GM18499 (cell line): ENCODE data around the gene PDE1C.

ENCODE experiments used
- ATAC-seq: cut with Tn5 transposase; IDR thresholded peaks from one replicate; pipeline ENCODE4 v1.9.1; 2021; ENCODE audit warnings: moderate number of reproducible peaks; ENCODE audit not compliant: insufficient read depth, unreplicated experiment

Gene PDE1C

DNA sequence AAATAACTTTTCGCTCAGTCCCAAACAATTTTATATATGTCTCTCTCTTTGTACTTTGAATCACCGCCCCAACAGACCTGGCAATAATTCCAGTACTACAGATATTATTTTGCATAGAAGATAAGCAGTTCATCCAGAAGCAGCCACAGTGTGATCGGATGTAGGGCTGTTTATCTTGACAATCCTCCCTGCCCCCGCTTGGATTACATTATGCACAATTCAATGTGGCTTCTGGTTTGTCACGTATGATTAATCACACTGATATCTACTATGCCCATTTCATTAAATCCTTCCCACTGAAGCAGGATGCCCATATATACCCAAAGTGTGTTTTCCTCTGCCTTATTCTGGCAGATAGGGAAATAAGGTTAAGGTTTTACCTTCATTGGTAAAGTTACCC is 115.2 kb downstream of the PDE1C start:
- no peak for ATAC-seq

DNA sequence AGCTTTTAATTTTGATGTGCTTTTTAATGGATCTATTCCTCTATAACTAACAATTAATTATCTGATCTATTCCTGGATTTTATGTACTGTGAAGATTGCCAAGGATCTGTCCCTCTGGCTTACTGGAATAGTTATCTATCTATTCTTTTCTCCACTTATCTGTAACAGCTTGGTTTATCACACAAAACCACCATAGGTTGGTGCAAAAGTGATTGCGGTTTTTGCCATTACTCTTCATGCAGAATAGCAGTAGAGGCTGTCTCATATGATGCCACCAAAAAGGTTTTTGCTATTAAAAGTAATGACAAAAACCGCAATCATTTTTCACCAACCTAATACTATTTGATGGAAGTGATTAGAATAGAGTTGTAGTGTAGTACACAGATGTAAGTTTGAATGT is 115.7 kb downstream of the PDE1C start:
- ATAC-seq, result no peak

DNA sequence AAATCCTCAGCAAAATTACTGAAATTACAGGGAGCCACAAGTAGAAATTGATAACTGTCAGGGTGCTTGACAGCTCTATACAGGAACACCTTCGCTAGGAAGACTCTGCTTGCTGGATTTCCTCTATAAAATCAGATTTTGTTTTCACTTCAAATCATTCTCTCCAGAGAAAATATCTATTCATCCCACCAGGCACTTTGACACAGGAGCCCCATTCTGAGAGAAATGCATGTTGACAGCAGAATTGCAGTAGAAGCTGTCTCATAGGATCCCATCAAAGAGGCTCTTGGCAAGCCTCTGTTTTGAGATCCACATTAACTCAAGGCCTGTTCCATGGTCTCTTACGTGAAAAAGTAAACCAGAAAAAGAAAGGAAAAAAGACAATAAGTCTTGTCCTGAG is 116.8 kb downstream of the PDE1C start:
- ATAC-seq, result no peak

DNA sequence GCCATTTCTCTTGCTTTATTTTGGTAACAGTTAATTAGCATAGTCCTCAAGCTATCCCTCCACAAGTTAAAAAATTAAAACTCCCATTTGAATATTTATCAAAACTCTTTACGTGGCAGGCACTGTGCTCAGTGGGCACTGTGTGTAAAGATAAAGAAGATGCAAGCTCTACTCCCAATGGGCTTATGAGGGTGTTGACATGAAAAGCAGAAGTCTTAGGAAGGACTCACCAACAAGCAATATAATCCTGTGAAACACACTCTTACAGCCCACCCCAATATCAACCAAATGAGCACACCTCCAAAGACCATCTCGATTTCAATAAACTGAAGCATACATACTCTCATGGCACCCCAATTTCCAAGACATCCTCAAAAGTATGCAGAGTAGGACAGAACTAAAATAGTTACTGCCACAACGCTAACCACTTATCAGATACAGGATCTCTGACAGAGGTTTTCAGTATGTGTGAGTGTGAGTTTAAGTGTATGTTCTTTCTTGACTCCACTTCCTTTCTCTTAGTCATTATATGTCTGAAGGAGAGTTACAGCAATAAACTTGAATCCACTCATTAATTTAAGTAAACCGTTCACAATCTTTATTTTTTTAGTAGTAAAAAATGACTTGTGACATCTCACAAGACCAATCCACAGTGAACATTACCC is 120.0 kb downstream of the PDE1C start:
- ATAC-seq, result no peak

DNA sequence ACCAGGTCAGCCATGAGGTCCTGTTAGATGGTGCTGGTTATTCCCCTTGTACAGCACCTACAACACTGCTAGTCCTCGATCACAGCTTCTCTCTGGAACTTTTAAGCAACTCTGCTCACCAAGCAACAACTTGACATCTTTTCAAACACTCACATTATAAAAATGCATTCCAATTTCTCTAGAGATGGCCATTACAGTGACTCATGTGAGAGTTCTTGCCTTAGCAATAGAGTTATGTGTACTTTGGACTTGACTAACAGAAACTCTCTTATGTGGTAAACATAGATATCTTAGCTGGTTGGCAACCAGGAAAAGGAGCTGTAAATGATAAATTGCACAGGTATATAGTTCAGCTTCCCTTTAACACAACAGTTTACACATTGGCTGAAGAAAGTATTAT is 122.2 kb downstream of the PDE1C start:
- ATAC-seq, result no peak

DNA sequence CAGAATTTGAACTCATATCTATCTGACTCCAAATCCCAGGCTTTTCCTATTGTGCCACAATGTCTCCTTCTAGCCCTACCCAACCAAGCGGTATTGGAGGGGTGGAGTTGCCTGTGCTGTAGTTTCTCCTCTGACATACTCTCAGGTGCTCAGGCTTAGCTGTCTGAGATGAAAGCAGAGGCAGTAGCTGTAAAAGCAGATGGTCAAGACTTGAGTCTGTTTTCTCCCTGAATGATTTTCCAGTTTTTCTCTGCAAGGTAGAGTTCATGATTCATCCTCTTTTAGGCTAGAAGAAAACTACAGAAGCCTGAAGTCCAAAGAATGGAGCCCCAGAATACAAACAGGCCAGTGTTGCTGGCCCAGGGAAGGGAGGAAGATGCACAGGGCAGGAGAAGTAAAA is 130.0 kb downstream of the PDE1C start:
- no peak for ATAC-seq

DNA sequence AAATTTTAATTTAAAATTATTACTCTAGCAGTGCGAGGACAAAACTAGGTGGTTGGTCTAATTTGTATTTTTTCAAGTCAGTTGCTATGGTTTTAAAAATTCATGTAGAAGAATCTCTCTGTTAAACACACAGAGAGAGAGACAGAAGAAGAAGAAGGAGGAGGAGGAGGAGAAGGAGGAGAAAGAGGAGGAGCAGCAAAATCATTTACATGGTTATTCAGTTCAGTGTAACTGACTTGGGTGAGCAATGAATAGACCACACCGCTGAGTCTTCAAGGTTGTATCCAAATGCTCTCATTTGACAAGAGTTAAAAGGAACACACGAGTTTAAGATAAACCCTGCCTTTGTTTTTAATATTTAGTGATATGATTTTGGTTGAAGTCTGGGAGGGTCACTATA is 131.1 kb downstream of the PDE1C start:
- ATAC-seq, result no peak

DNA sequence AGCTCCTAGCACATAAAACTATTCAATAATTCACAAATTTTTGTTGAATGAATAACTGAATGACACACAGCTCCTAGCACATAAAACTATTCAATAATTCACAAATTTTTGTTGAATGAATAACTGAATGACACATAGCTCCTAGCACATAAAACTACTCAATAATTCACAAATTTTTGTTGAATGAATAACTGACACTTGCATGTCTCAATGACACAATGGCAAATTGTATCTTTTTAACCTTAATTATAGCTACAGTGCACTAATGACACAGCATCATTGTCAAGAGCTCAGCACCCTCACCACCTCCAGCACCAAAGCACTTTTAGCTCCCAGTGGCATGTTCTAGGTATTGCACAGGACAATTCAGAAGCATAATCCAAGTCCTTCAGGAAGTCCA is 131.6 kb downstream of the PDE1C start:
- no peak for ATAC-seq

DNA sequence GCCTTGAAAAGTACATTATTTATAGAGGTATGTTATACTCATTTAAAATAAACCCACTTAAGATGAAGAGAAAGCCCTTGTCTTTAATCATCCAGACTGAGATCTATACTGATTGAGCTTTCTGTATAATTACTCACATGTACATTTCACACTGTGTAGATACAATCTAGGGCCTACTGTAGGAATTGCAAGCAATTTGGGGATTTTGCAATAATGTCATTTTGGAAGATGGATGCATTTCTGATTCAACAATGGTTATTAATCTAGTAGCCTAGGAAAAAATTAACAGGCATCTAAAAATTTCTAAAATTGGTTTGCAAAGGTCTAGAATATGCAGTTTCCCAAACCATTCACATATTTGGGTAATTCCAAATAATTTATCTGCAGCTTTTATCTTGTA is 132.2 kb downstream of the PDE1C start:
- ATAC-seq, result no peak

DNA sequence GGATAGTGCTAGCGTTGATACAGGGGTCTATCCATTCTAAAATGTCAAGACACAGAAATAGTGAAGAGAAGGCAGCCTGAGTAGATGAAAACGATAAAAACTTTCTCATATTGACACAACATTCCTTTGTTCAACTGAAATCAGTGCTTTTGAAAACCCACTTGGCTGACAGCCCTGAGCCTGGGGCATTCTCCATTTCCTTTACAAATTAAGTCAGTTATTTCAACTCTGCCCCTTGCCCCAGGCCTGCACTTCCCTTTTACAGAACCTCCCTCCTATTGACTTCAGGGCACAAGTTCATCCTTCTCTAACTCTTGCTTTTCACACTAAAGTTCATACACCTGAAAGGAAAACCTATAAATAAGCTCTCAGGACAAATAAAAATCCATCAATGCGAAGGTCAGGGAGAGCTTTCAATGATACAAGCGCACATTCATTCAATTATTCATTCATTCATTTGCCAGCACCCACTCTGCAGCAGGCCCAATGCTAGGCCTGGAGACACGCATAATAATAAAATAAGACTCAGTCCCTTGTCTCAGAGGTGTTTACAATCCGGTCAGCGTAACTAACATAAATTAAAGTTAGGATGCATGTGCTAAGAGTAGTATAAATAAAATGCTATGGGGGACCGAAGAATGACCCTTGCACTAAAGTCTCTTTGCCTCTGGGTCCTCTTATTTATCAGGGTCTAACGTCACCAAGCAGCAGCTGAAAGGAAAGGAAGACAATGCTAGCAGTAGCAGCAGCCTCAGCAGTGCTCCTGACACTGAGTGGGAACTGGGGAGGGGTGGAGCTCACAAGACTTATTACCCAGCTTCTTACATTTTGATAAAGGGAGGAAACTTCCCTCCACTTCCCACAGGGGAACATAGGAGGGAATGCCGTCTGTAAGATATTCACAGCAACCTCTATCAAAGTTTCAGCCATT is 134.8 kb downstream of the PDE1C start:
- ATAC-seq, result no peak

DNA sequence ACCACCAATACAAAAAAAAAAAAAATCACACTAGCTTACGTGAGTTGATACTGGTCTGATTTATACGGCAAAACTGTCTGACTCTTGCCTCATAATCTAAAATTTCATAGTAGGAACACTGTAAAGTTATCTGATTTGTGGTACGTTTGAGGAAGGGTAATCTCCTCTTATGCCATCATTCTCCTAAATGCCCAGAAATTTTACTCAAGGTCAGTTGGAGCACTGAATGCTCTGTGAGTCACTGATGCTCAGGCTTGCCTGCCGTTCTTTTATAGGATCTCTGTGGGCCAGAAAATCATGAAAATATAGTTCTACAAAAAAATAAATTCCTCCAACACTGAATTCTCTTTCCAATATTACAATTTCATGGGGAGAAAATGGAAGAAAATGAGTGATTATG is 135.7 kb downstream of the PDE1C start:
- no peak for ATAC-seq

DNA sequence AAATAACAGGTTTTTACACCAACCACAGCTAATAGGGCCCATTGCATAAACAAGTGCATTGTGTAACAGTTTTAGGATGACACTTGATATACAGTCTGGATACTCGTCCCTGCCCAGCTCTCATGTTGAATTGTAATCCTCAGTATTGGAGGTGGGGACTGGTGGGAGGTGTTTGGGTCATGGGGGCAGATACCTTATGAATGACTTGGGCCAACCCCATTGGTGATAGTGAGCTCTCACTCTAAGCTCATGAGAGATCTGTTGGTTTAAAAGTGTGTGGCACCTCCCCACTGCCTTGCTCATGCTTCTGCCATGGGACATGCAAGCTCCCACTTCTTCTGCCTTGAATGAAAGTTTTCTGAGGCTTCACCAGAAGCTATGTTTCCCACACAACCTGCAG is 136.7 kb downstream of the PDE1C start:
- ATAC-seq, result no peak

DNA sequence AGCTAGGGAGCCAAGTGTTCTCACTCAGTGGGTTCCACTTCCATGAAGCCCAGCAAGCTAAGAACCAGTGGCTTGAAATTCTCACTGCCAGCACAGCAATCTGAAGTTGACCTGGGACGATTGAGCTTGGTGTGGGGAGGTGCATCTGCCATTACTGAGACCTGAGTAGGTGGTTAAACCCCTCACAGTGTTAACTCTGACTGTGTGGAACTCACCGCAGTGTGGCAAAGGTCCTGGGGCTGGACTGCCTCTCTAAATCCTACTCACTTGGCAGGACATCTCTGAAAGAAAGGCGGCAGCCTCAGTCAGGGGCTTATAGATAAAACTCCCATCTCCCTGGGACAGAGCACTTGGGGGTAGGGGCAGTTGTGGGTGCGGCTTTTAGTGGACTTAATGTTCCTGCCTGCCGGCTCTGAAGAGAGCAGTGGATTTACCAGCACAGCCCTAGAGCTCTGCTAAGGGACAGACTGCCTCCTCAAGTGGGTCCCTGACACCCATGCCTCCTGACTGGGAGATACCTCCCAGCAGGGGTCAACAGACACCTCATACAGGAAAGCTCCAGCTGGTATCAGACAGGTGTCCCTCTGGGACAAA is 143.1 kb downstream of the PDE1C start:
- ATAC-seq, result no peak

DNA sequence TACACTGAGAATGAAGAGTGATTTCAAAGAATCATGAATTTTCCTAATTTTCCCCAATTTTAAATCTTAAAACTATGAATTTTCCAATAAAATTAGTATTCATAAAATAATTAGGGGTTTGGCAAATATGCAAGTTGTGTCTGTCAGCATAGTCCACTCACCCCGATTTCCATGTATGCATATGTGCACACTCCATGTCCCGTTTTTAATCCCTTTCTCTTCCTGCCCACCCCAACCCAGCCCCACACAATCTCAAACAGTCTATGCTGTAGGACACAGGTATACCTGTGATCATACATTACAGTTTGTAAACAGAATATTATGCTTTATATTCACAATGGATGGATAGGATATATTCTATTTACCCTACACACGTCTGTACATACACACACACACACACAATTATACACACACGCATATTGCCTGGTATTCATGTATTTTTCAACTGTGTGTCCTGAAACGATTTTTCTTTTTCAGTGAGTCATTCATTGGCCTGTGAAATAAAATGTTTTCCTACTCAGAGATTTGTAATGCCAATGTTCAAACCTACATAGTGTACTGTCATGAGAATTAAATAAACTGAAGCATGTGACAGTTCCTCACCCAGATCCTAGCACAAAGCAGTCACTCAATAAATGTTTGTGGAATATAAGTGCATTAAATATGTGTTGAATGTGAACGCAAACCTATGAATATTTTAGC is 144.3 kb downstream of the PDE1C start:
- ATAC-seq, result no peak

DNA sequence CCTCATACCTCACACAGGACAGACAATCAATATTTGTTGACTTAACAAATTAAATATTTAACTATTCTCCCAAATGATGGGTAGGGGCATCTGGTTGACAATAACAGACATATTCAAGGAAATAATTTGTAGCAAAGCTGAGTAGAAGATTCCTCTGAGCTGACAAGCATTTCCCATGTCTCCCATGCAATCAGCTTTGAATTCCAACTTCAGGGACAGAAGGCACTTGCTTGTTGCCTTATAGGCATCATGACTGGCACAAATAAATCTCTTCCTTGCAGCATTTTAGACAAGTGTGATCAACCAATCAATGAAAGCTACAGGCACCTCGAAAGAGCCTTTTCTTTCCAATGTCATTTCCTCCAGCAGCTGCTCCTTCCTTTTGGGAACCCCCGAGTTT is 146.0 kb downstream of the PDE1C start:
- ATAC-seq, result no peak

DNA sequence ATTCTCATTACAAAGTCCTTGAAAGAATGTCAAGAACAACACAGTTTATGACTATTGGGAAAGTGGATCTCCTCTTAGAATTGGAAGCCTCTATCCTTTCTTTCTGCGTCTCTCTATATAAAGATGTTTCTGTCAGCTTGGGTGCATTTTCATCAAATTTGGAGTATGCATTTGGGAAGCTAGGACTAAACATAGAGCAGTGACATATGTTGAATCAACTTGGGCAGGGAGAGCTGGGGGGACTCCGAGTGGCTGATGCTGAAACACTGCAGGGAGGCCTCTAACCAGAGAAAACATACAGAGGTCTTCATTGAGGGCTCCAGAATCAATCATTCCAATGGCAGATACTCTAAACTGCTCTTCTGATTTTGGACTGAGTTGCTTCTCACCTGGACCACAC is 147.4 kb downstream of the PDE1C start:
- no peak for ATAC-seq

DNA sequence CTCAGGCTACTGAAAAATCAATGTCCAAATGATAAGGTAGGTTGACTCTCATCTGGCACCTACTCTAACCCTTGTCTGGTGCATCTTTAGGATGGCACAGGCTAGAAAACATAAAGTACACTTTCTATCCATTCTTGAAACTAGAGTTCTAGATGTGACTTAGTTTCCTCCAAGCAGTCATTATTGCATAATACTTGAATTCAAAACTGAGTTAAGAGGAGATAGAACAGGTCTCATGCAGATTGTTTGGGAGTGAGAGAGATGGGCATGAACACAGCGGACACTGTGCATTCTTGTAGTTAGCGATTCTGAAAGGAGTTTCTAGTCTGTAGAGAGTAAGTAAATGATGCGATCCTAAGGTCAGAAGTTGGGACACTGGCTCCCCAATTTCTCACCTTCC is 149.2 kb downstream of the PDE1C start:
- ATAC-seq, result no peak

DNA sequence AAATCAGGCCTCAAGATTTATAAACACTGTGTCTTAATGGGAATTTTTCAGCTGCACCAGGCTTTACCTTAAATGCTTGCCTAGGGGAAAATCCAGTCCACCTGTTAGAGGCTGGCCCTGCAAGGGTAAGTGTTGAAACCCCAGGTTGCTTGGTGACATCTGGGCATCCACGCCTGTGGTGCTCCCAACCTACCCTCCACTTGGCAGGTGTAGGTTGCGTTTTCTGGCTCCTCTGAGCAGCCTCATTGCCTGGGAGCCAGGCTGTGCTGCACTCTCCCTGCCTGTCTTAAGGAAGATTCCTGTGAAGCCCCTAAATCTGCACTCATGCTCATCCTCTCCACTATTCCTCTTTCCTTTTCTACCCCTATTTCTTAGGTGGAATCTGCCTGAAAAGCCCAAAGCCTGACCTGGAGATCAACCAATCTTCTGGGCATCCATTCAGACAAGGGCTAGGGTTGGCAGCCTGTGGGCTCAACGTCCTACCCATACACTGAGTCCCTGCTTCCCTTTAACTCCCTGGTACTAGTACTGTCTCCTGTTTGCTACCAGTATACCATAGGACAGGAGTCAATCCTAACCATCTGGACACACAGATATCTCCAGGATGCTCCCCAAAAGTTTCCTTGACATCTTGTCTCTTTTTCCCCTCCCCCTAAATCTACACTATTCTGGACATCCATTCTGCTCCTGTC is 150.4 kb downstream of the PDE1C start:
- ATAC-seq, result no peak

DNA sequence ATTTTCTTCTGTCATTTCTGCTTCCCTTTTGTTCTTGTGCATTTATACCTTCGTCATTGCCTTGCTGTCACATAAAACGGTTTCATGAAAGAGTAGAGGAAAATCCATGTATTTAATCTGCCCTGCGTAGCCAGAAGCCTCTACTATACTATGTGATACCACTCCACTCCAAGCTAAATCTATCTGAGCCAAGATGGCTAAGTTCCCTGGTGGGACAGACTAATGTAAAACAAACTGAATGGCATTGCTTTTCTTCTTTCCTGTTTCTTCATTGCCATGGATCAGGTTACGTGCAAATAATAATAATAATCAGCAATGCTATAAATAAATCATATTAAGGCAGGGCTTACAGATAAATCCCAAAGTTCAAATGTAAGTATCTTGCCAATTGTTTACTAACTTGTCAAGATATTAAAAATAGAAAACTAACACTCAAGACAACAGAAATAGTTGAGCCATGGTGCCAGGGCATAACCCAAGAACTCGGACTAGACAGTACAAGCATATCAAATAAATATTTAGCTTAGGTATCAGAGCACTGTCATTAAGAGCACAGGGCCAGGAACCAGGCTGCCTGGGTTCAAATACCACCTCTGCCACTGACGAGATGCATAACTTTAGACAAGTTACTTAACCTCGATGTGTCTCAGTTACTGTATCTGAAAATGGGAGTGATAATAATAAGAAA is 151.4 kb downstream of the PDE1C start:
- ATAC-seq, result no peak

DNA sequence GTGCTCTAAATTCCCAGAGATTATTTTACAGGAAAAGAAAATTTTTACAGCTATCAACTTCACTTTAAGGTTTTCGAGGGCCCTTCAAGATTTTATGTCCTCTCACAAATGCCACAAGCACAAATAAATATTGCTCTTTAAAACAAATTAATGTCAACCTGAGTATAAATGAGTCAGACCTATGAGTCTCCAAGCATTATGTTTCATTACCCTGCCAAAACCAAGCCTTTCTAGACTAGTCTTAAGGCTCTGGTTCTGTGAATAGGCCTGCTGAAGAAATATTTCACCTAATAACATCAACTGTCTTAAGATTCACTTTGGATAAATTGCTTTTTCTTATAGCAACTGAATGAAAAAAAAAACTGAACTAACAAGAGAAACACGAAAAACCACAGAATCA is 153.0 kb downstream of the PDE1C start:
- no peak for ATAC-seq
